Measurements from ENCODE around the gene KLC4. TPM values are rescaled to one million over a fixed set of nuclear protein-coding genes. Genes with fewer than 3 reads are reported as not detected.

KLC4 gene
- total RNA-seq, 3 donors from 2014 or later (not counting 1 experiment from before 2014, with no cell fraction given) = 35.9 to 39.4 (median 37.4) TPM

DNA sequence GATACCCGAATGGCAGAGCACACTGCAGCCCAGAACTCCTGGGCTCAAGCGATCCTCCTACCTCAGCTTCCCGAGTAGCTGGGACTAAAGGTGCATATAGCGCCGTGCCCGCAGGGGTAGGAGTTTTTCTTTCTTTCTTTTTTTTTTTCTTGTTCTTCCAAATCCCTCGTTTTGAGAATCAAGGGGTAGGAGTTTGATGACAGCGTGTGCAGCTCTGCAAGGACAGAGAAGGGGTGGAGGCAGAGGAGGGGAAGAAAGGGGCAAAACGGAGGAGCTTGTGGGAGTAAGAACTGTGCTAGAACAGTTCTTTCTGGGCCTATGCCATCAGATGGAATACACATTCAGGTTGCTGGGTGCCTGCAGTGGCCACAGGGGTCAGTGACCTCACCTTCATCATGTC lies 22.7 kb upstream of the KLC4 start:
- peaks cover 41% of the 10 kb centered on the region for H3K36me3 ChIP-seq (ENCODE audit: control insufficient read depth, insufficient read depth, low read length)
- H3K4me1 Mint-ChIP-seq = peaks cover 0 to 6% of the 10 kb centered on the region in 2 donors
- DNase-seq (no peak), ATAC-seq (no peak)
- no peaks in the 10 kb centered on the region for H3K9me3 Mint-ChIP-seq
- H3K4me3 Mint-ChIP-seq = no peak overlapping the region
- WGBS (ENCODE audit: insufficient coverage) = 94% methylated on average over 8 of the region's 9 CpGs
- H3K27me3 ChIP-seq (ENCODE audit: control insufficient read depth, insufficient read depth, low read length) = no peaks in the 10 kb centered on the region
- no peaks in the 10 kb centered on the region for H3K4me1 ChIP-seq (ENCODE audit: control insufficient read depth, insufficient read depth, low read length)
- TF ChIP-seq, protein P1, sequence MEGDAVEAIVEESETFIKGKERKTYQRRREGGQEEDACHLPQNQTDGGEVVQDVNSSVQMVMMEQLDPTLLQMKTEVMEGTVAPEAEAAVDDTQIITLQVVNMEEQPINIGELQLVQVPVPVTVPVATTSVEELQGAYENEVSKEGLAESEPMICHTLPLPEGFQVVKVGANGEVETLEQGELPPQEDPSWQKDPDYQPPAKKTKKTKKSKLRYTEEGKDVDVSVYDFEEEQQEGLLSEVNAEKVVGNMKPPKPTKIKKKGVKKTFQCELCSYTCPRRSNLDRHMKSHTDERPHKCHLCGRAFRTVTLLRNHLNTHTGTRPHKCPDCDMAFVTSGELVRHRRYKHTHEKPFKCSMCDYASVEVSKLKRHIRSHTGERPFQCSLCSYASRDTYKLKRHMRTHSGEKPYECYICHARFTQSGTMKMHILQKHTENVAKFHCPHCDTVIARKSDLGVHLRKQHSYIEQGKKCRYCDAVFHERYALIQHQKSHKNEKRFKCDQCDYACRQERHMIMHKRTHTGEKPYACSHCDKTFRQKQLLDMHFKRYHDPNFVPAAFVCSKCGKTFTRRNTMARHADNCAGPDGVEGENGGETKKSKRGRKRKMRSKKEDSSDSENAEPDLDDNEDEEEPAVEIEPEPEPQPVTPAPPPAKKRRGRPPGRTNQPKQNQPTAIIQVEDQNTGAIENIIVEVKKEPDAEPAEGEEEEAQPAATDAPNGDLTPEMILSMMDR (IDR thresholded peaks at IDR 0.05) = no peak
- H3K27me3 Mint-ChIP-seq (ENCODE audit: low read depth in 2 of 2) = no peaks in the 10 kb centered on the region
- H3K27ac ChIP-seq (ENCODE audit: low read length) = no peak overlapping the region
- H3K4me3 ChIP-seq (ENCODE audit: low read length) = no peak overlapping the region
- H3K27ac Mint-ChIP-seq = no peak overlapping the region
- intact Hi-C loops (cut with micrococcal nuclease) = no loop called here
- H3K9me3 ChIP-seq (ENCODE audit: control insufficient read depth, insufficient read depth, low read length) = no peaks in the 10 kb centered on the region
- no peaks in the 10 kb centered on the region for H3K36me3 Mint-ChIP-seq

DNA sequence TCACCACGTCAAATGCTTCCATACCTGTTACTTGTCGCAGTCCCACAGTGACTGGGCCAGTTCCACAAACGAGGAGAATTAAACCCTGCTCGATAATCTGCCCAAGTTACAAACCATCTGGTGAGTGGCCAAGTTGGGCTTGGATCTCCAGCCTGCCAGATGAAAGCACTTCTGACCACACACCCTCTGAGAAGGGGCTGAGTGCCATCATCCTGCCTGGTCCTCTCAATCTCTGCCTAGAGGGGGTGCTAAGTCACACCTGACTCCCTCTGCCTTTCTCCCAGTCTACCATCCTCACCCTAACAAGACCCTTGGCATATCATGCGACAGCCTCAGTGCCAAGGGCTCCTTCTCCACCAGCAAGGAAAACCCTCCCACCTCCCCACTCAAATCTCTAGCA lies 22.2 kb upstream of the KLC4 start:
- ATAC-seq (no peak), DNase-seq (no peak)
- 85% methylated on average over 5 of the region's 5 CpGs for WGBS (ENCODE audit: insufficient coverage)
- Histone ChIP-seq H3K27ac (ENCODE audit: low read length) (no peak overlapping the region), H3K9me3 (ENCODE audit: control insufficient read depth, insufficient read depth, low read length) (no peaks in the 10 kb centered on the region), H3K36me3 (ENCODE audit: control insufficient read depth, insufficient read depth, low read length) (peaks cover 41% of the 10 kb centered on the region), H3K4me1 (ENCODE audit: control insufficient read depth, insufficient read depth, low read length) (no peaks in the 10 kb centered on the region), H3K4me3 (ENCODE audit: low read length) (no peak overlapping the region), H3K27me3 (ENCODE audit: control insufficient read depth, insufficient read depth, low read length) (no peaks in the 10 kb centered on the region)
- Mint-ChIP-seq H3K4me1 (peaks cover 0 to 6% of the 10 kb centered on the region in 2 donors), H3K4me3 (no peak overlapping the region), H3K36me3 (no peaks in the 10 kb centered on the region), H3K27ac (no peak overlapping the region), H3K27me3 (ENCODE audit: low read depth in 2 of 2) (no peaks in the 10 kb centered on the region), H3K9me3 (no peaks in the 10 kb centered on the region)
- TF ChIP-seq, protein P1 (IDR thresholded peaks at IDR 0.05) = no peak
- intact Hi-C loops (cut with micrococcal nuclease) = no loop called here

DNA sequence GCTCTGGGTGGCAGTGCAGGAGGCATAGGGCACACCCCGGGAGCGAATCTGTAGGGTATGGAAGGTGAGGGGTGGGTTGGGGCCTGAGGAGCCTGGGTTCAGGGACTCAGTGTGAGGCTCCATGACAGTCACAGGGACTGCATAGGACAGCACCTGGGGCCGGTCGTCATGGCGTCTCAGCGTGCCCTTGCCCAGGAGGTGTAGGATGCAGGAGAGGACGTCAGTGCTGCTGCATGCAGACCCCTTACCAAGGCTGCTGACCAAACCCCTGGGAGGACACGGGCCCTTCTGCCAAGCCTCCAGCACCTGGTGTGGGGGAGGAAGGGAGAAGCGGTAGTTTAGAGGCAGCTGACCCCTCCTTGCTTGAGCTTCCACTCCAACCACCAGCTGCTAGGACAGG lies 21.7 kb upstream of the KLC4 start:
- H3K27me3 ChIP-seq (ENCODE audit: control insufficient read depth, insufficient read depth, low read length) = no peaks in the 10 kb centered on the region
- DNase-seq (no peak), ATAC-seq (no peak)
- TF ChIP-seq, protein P1 (IDR thresholded peaks at IDR 0.05) = no peak
- no peak overlapping the region for H3K27ac Mint-ChIP-seq
- peaks cover 40% of the 10 kb centered on the region for H3K36me3 ChIP-seq (ENCODE audit: control insufficient read depth, insufficient read depth, low read length)
- H3K4me1 ChIP-seq (ENCODE audit: control insufficient read depth, insufficient read depth, low read length) = no peaks in the 10 kb centered on the region
- intact Hi-C loops (cut with micrococcal nuclease) = no loop called here
- H3K9me3 ChIP-seq (ENCODE audit: control insufficient read depth, insufficient read depth, low read length) = no peaks in the 10 kb centered on the region
- no peaks in the 10 kb centered on the region for H3K36me3 Mint-ChIP-seq
- no peaks in the 10 kb centered on the region for H3K27me3 Mint-ChIP-seq (ENCODE audit: low read depth in 2 of 2)
- no peak overlapping the region for H3K27ac ChIP-seq (ENCODE audit: low read length)
- H3K4me3 ChIP-seq (ENCODE audit: low read length) = no peak overlapping the region
- H3K9me3 Mint-ChIP-seq = no peaks in the 10 kb centered on the region
- 95% methylated on average over 7 of the region's 9 CpGs for WGBS (ENCODE audit: insufficient coverage)
- H3K4me3 Mint-ChIP-seq = no peak overlapping the region
- peaks cover 0 to 6% of the 10 kb centered on the region in 2 donors for H3K4me1 Mint-ChIP-seq

DNA sequence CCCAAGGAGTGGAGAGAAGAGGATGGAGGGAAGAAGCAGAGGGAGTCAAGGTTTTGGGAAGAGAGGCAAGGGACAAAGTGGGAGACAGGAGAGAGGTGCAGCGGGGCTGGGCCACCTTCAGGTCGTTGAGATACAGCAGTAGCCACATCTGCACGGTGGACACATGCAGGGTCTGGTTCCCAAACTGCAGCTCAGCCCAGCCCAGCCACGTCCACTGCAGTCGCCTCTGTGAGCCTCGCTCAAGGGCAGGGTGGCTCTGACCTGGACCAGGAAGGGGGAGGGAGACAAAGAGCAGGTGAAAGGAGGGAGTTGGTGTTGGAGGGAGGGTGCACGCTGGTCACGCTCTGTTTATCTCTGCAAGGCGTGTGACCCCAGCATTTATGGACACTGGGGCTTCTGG lies 20.7 kb upstream of the KLC4 start:
- peaks cover 41% of the 10 kb centered on the region for H3K36me3 ChIP-seq (ENCODE audit: control insufficient read depth, insufficient read depth, low read length)
- H3K4me1 ChIP-seq (ENCODE audit: control insufficient read depth, insufficient read depth, low read length) = no peaks in the 10 kb centered on the region
- TF ChIP-seq, protein P1 (IDR thresholded peaks at IDR 0.05) = no peak
- H3K9me3 ChIP-seq (ENCODE audit: control insufficient read depth, insufficient read depth, low read length) = no peaks in the 10 kb centered on the region
- Mint-ChIP-seq H3K4me1 (no peaks in the 10 kb centered on the region), H3K27ac (no peak overlapping the region), H3K36me3 (no peaks in the 10 kb centered on the region), H3K27me3 (ENCODE audit: low read depth in 2 of 2) (no peaks in the 10 kb centered on the region), H3K4me3 (no peak overlapping the region), H3K9me3 (no peaks in the 10 kb centered on the region)
- H3K4me3 ChIP-seq (ENCODE audit: low read length) = no peak overlapping the region
- intact Hi-C loops (cut with micrococcal nuclease) = no loop called here
- 95% methylated on average over 9 of the region's 9 CpGs for WGBS (ENCODE audit: insufficient coverage)
- ATAC-seq (no peak), DNase-seq (no peak)
- no peak overlapping the region for H3K27ac ChIP-seq (ENCODE audit: low read length)
- no peaks in the 10 kb centered on the region for H3K27me3 ChIP-seq (ENCODE audit: control insufficient read depth, insufficient read depth, low read length)
